ENCODE data around the gene TTK.

DNA sequence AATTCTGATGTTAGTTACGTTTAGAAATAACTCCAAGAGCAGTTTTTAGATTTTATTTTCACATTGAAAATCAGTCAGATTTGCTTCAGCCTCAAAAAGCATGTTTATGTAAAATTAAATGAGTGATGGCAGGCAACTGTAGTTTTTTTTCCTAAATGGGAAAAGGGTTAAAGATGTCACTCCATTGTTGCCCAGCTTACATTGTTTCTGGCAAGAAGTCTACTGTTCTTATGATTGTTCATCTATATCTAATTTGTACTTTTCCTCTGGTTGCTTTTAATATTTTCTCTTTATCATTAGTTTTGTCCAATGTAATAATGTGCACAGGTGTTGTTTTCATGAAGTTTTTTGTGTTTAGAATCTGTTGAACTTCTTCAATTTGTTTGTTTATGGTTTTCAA, 6.7 kb upstream of the TTK start:
- TF ChIP-seq, protein P1, sequence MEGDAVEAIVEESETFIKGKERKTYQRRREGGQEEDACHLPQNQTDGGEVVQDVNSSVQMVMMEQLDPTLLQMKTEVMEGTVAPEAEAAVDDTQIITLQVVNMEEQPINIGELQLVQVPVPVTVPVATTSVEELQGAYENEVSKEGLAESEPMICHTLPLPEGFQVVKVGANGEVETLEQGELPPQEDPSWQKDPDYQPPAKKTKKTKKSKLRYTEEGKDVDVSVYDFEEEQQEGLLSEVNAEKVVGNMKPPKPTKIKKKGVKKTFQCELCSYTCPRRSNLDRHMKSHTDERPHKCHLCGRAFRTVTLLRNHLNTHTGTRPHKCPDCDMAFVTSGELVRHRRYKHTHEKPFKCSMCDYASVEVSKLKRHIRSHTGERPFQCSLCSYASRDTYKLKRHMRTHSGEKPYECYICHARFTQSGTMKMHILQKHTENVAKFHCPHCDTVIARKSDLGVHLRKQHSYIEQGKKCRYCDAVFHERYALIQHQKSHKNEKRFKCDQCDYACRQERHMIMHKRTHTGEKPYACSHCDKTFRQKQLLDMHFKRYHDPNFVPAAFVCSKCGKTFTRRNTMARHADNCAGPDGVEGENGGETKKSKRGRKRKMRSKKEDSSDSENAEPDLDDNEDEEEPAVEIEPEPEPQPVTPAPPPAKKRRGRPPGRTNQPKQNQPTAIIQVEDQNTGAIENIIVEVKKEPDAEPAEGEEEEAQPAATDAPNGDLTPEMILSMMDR (conservative IDR thresholded peaks at IDR 0.05; ENCODE audit: low read length): no peak
- TF ChIP-seq EZH2phosphoT487 (IDR thresholded peaks at IDR 0.05; ENCODE audit: borderline replicate concordance, low read depth, low read length): no peak

Data from OCI-LY7 (cell line).